Tibial nerve (tissue), 3 donors: ENCODE results near the gene GALR1.

Experiments used
- CTCF ChIP-seq, 5 experiments: fragments of 200-600 bp in 3 of 5; fragments of 450-650 bp in 2 of 5; sonication (generic) in 3 of 5; IDR thresholded peaks; one replicate each; pipeline ENCODE4 v1.5.1; 2016 to 2019; ENCODE audit warnings: antibody characterized with exemption in 5 of 5, mild to moderate bottlenecking in 3 of 5, moderate library complexity in 2 of 5
- POLR2A ChIP-seq, 2 donors: fragments of 450-650 bp; IDR thresholded peaks; one replicate each; pipeline ENCODE4 v1.6.1; 2017; ENCODE audit warnings: antibody characterized with exemption in 2 of 2, mild to moderate bottlenecking in 2 of 2, moderate library complexity in 2 of 2

GRCh38 chr18:77267969-77268368 is 18.3 kb downstream of the GALR1 start:
- no peak for TF ChIP-seq CTCF (IDR thresholded peaks at IDR 0.05)
- TF ChIP-seq POLR2A (IDR thresholded peaks at IDR 0.05) = no peak
